Upper lobe of right lung (tissue), 1 donor: ENCODE data around the gene C2CD2. TPM values are rescaled to one million over a fixed set of nuclear protein-coding genes. Genes with fewer than 3 reads are reported as not detected.

Experiments used
- ATAC-seq: fragments of 200-7000 bp; cut with Tn5 transposase; one replicate; pipeline ENCODE4 v1.9.1; 2020; ENCODE audit warnings: mild to moderate bottlenecking, moderate library complexity
- DNase-seq: peaks from one replicate; pipeline ENCODE4 v3.0.0-alpha.2; 2020
- H3K27ac ChIP-seq: fragments of 200-600 bp; one replicate; pipeline ENCODE4 v1.8.0; 2022
- H3K27me3 ChIP-seq: fragments of 200-600 bp; one replicate; pipeline ENCODE4 v1.8.0; 2022; ENCODE audit warnings: mild to moderate bottlenecking
- H3K36me3 ChIP-seq: fragments of 200-600 bp; one replicate; pipeline ENCODE4 v1.8.0; 2022
- H3K4me1 ChIP-seq: fragments of 200-600 bp; one replicate; pipeline ENCODE4 v1.8.0; 2022
- H3K4me3 ChIP-seq: fragments of 200-600 bp; one replicate; pipeline ENCODE4 v1.8.0; 2022; ENCODE audit warnings: mild to moderate bottlenecking
- H3K9me3 ChIP-seq: fragments of 200-600 bp; one replicate; pipeline ENCODE4 v1.8.0; 2022
- CTCF ChIP-seq: fragments of 200-600 bp; IDR thresholded peaks from one replicate; pipeline ENCODE4 v1.8.0; 2022; ENCODE audit warnings: antibody characterized with exemption
- intact Hi-C: fragments of 100-400 bp; cut with DNase I; formaldehyde crosslinking; loops from one replicate; pipeline ENCODE4 v1.11.0; 2022
- total RNA-seq: library from RNA; stranded (reverse); fragmentation: NEBNext Ultra II Directional; extraction: Animal tissue kit (Norgen Biotek cat#: 25700); gene quantifications from one replicate; pipeline ENCODE4 v1.2.1, GENCODE V29; 2021
- donor health status: DM: no; HTN: yes; CAD: no; lungs with severe emphysema.

The C2CD2 gene
- total RNA-seq, 1 donor from 2014 or later, result 26.4 TPM

DNA sequence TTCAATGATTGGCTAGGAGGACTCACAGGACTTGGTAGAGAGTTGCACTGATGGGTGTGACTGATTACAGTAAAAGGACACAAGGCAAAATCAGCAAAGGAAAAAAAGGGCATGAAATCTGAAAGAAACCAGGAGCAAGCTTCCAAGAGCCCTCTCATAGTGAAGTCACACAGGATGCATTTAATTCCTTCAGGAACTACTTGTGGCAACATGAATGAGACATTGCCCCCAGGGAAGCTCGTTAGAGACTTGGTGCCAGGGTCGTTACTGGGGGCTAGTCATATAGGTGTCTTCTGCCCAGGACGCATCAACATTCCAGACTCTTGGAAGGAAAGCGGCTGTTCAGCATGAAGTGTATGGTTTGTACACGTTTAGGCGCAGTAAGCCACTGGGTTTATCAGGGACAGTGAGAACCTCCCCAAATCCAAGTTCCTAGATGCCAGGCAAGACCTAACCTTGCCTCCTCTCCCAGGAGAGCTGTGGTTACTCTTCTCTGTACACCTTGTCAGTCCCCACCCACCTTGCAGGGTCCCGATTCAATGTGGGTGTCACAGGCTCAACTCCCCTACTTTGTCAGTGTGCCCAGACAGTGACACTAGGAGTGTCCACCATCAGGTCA is 26.0 kb upstream of the C2CD2 start:
- Histone ChIP-seq H3K27me3 (no peaks in the 10 kb centered on the region), H3K4me1 (no peaks in the 10 kb centered on the region), H3K4me3 (no peak overlapping the region), H3K27ac (no peak overlapping the region), H3K36me3 (no peaks in the 10 kb centered on the region), H3K9me3 (no peaks in the 10 kb centered on the region)
- no peak for TF ChIP-seq CTCF
- DNase-seq (no peak), ATAC-seq (no peak)
- intact Hi-C loops, result no loop called here

DNA sequence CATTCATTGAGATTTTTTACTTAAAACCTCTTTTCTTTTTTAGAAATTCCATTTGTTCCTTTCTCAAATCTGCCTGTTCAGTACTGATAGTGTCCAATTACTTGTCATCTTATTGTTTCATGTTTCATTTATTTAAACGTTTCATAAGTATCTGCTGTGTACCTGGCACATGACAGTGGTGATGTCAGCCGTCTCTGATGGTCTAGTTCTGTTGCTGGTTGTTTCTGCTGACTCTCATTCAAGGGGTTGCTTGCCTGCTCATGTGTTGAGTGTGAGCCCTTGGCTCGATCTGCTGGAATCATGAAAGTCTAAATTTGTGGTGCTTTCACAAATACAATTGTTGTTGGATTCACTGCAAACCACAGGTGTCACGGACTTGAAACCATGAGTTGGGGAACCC is 25.5 kb upstream of the C2CD2 start:
- no peaks in the 10 kb centered on the region for H3K36me3 ChIP-seq
- TF ChIP-seq CTCF, result no peak
- H3K9me3 ChIP-seq, result no peaks in the 10 kb centered on the region
- no peak for DNase-seq
- ATAC-seq, result no peak
- intact Hi-C loops, result no loop called here
- H3K27me3 ChIP-seq, result no peaks in the 10 kb centered on the region
- no peak overlapping the region for H3K4me3 ChIP-seq
- H3K4me1 ChIP-seq, result peaks cover under 1% of the 10 kb centered on the region
- no peak overlapping the region for H3K27ac ChIP-seq

GRCh38 chr21:41977034-41977950 is 23.5 kb upstream of the C2CD2 start:
- H3K27me3 ChIP-seq, result no peaks in the 10 kb centered on the region
- DNase-seq, result no peak
- intact Hi-C loops, result no loop called here

GRCh38 chr21:41976611-41977010 is 22.8 kb upstream of the C2CD2 start:
- Histone ChIP-seq H3K27me3 (no peaks in the 10 kb centered on the region), H3K4me1 (peaks cover 6% of the 10 kb centered on the region), H3K4me3 (no peak overlapping the region), H3K27ac (no peak overlapping the region), H3K36me3 (no peaks in the 10 kb centered on the region), H3K9me3 (no peaks in the 10 kb centered on the region)
- no peak for DNase-seq
- TF ChIP-seq CTCF, result no peak
- ATAC-seq, result no peak
- intact Hi-C loops, result no loop called here

More at GRCh38 chr21:41977034-41977950, 23.5 kb upstream of the C2CD2 start:
- no peak overlapping the region for H3K27ac ChIP-seq
- H3K4me1 ChIP-seq, result peaks cover 6% of the 10 kb centered on the region
- no peak for TF ChIP-seq CTCF
- no peak overlapping the region for H3K4me3 ChIP-seq
- ATAC-seq, result no peak
- H3K9me3 ChIP-seq, result no peaks in the 10 kb centered on the region
- H3K36me3 ChIP-seq, result no peaks in the 10 kb centered on the region

GRCh38 chr21:41975391-41976272 is 21.8 kb upstream of the C2CD2 start:
- Histone ChIP-seq H3K4me3 (no peak overlapping the region), H3K4me1 (peaks cover 6% of the 10 kb centered on the region), H3K27ac (no peak overlapping the region), H3K9me3 (no peaks in the 10 kb centered on the region), H3K36me3 (no peaks in the 10 kb centered on the region), H3K27me3 (no peaks in the 10 kb centered on the region)
- intact Hi-C loops, result no loop called here
- no peak for TF ChIP-seq CTCF
- DNase-seq (no peak), ATAC-seq (no peak)
